ENCODE measurements around the gene FGFR2.

GRCh38 chr10:121509112-121509511, 89.1 kb downstream of the FGFR2 start:
- TF ChIP-seq CTCF (IDR thresholded peaks at IDR 0.05) (no peak), EP300 (IDR thresholded peaks at IDR 0.05) (no peak), POLR2A (IDR thresholded peaks at IDR 0.05) (no peak)

Data from tibial nerve (tissue), 4 donors.